Neutrophil (primary cell): ENCODE results near the gene COCH.
"Not testable (repeated sequence)": the region's sequence is repeated elsewhere in the genome, so short reads cannot be mapped to it uniquely, and the experiment has no call there.

Source experiments
- H3K27ac ChIP-seq: fragments of 200-600 bp; sonication (generic); 2 replicates; pipeline ENCODE4 v1.5.1; 2016; ENCODE audit warnings: mild to moderate bottlenecking, moderate library complexity
- H3K27me3 ChIP-seq: fragments of 200-600 bp; sonication (generic); 2 replicates; pipeline ENCODE4 v1.6.0; 2016; ENCODE audit warnings: mild to moderate bottlenecking
- H3K36me3 ChIP-seq: fragments of 200-600 bp; sonication (generic); 2 replicates; pipeline ENCODE4 v1.5.1; 2017
- H3K4me1 ChIP-seq, 2 experiments: fragments of 200-600 bp in 1 of 2; sonication (generic) in 1 of 2; 1 replicate in 1 of 2; 2 replicates in 1 of 2; pipeline versions ENCODE4 v1.5.1 to v1.6.1; 2013 to 2016; ENCODE audit warnings: low read depth in 1 of 2, low read length in 1 of 2, mild to moderate bottlenecking in 1 of 2, moderate library complexity in 1 of 2; ENCODE audit not compliant: control insufficient read depth in 1 of 2, insufficient read depth in 1 of 2
- H3K4me3 ChIP-seq, 2 experiments: fragments of 200-600 bp in 1 of 2; sonication (generic) in 1 of 2; 1 replicate in 1 of 2; 2 replicates in 1 of 2; pipeline ENCODE4 v1.5.1; 2013 to 2016; ENCODE audit warnings: low read depth in 1 of 2, low read length in 1 of 2, mild to moderate bottlenecking in 1 of 2, moderate library complexity in 1 of 2
- H3K9me3 ChIP-seq: fragments of 200-600 bp; sonication (generic); 2 replicates; pipeline ENCODE4 v1.5.1; 2016
- TF ChIP-seq, protein P1 (sequence below): fragments of 200-600 bp; sonication (generic); IDR thresholded peaks from 2 replicates; pipeline ENCODE4 v1.5.1; 2016; ENCODE audit warnings: antibody characterized with exemption

COCH gene

DNA sequence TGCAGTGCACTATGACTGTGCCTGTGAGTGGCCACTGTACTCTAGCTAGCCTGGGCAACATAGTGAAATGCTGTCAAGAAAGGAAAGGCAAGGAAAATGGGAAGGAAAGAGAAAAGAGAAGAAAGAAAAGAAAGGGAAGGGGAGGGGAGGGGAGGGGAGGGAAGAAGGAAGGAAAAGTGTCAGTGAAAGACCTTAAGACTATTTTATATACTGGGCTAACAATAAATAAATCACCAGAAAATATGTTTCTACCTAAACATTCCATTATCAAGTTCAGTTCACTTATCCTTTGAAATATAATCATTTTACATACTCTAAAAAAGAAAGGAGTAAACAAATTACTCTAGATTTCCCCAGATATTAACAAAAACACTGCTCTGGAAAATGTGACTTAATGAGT is 22.1 kb downstream of the COCH start:
- H3K9me3 ChIP-seq, result no peaks in the 10 kb centered on the region
- H3K27me3 ChIP-seq, result no peaks in the 10 kb centered on the region
- H3K4me3 ChIP-seq, result no peak overlapping the region
- TF ChIP-seq, protein P1, sequence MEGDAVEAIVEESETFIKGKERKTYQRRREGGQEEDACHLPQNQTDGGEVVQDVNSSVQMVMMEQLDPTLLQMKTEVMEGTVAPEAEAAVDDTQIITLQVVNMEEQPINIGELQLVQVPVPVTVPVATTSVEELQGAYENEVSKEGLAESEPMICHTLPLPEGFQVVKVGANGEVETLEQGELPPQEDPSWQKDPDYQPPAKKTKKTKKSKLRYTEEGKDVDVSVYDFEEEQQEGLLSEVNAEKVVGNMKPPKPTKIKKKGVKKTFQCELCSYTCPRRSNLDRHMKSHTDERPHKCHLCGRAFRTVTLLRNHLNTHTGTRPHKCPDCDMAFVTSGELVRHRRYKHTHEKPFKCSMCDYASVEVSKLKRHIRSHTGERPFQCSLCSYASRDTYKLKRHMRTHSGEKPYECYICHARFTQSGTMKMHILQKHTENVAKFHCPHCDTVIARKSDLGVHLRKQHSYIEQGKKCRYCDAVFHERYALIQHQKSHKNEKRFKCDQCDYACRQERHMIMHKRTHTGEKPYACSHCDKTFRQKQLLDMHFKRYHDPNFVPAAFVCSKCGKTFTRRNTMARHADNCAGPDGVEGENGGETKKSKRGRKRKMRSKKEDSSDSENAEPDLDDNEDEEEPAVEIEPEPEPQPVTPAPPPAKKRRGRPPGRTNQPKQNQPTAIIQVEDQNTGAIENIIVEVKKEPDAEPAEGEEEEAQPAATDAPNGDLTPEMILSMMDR, result no peak
- H3K4me1 ChIP-seq, result no peaks in the 10 kb centered on the region
- no peak overlapping the region for H3K27ac ChIP-seq
- peaks cover 41% of the 10 kb centered on the region for H3K36me3 ChIP-seq

DNA sequence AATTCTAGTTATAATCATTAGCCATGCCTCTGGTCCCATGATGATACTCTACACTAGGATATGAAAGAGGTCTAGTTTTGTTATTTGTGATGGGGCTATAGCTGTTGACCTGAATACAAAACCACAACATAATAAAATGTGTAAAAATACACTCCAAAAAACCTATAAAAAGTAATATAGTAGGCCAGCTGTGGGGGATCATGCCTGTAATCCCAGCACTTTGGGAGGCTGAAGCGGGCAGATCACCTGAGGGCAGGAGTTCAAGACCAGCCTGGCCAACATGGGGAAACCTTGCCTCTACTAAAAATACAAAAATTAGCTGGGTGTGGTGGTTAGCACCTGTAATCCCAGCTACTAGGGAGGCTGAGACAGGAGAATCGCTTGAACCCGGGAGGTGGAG is 22.8 kb downstream of the COCH start:
- H3K27me3 ChIP-seq, H3K9me3 ChIP-seq, H3K4me1 ChIP-seq, H3K27ac ChIP-seq, H3K4me3 ChIP-seq: not testable (repeated sequence)
- peaks cover 46% of the 10 kb centered on the region for H3K36me3 ChIP-seq

DNA sequence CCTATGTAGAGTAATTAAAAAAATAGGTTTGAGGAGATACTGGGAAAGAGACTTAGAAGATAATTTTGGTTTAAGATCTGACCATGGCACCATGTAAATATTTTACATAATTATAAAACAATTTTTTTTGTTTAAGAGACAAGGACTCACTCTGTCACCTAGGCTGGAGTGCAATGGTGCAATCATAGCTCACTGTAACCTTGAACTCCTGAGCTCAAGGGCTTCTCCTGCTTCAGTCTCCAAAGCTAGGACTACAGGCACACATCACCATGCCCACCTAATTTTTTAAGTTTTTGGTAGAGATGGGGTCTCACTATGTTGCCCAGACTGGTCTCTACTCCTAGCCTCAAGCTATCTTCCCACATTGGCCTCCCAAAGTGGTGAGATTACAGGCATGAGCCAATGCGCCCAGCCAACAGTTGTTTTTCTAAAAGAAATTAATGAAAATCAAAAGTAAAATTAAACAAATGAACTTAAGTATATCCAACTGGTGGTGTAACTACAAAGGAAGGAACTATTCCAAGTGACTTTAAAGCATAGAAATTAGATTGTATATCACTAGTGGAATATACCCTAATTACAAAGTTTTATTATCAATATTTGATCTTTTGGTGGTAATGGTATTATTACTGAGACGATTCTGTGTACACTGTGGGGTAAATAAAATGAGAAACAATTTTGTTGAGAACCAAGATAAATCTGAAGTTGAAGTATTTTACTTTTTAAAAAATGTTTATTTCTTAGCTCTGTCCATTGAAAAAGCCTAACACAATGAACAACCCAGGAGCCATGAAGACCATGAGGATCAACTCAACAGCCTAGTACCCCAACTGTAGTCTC is 29.1 kb downstream of the COCH start:
- TF ChIP-seq, protein P1, result no peak
- peaks cover 48% of the 10 kb centered on the region for H3K36me3 ChIP-seq

DNA sequence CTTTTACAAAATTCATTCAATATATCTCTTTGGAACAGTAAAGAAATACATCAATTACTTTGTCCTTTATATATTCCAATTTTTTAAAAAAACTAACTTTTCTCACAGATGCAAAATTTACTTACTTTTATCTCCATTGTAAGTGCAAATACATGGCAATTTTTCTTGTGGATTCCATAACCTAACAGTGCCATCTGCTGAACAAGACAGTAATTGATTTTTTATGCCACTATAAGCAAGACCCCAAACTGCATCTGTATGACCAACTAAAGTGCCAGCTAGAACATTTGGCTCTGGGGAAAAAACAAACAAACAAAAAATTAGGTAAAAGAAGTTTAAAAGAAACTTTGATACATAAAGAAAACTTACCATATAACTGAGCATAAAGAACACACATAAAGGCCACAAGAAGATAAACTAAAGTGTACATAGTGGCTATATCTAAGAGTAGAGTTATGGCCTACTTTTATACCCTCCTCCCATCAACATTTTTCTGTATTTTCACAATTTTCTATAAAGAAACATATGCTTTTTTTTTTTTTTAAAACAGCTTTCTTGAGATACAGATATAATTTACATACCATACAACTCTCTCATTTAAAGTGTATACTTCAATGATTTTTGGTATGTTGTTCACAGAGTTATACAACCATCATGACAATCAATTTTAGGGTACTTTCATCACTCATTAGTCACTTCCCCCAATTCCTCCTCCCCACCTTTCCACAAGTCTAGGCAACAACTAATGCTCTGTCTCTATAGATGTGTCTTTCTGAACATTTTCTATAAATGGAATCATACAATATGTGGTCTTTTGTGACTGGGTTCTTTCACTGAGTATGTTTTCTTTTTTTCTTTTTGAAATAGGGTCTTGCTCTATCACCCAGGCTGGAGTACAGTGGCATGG is 32.6 kb downstream of the COCH start:
- TF ChIP-seq, protein P1, result no peak
- Histone ChIP-seq H3K4me1 (no peaks in the 10 kb centered on the region), H3K27me3 (no peaks in the 10 kb centered on the region), H3K27ac (no peak overlapping the region), H3K36me3 (peaks cover 60% of the 10 kb centered on the region), H3K4me3 (no peak overlapping the region), H3K9me3 (no peaks in the 10 kb centered on the region)

More for the DNA sequence above, 29.1 kb downstream of the COCH start:
- H3K4me3 ChIP-seq, result no peak overlapping the region
- no peaks in the 10 kb centered on the region for H3K4me1 ChIP-seq
- no peaks in the 10 kb centered on the region for H3K27me3 ChIP-seq
- H3K27ac ChIP-seq, result no peak overlapping the region
- no peaks in the 10 kb centered on the region for H3K9me3 ChIP-seq

DNA sequence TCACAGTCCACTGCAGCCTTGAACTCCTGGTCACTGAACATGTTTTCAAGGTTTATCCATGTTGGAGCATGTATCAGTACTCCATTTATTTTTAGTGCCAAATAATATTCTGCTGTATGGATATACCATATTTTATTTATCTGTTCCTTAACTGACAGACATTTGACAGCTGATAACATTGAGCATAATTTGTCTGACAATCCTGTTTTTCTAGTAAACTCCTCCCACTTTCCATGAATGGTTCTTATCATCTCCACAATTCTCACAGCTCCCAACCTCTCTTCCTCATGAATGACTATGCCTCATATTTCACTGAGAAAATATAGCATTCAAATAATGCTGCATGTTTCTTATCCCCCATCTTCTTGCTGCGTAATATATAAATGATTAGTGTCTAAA is 33.3 kb downstream of the COCH start:
- H3K36me3 ChIP-seq, result peaks cover 54% of the 10 kb centered on the region
- TF ChIP-seq, protein P1, result no peak
- no peak overlapping the region for H3K27ac ChIP-seq
- no peak overlapping the region for H3K4me3 ChIP-seq
- no peaks in the 10 kb centered on the region for H3K9me3 ChIP-seq
- H3K27me3 ChIP-seq, result no peaks in the 10 kb centered on the region
- no peaks in the 10 kb centered on the region for H3K4me1 ChIP-seq

DNA sequence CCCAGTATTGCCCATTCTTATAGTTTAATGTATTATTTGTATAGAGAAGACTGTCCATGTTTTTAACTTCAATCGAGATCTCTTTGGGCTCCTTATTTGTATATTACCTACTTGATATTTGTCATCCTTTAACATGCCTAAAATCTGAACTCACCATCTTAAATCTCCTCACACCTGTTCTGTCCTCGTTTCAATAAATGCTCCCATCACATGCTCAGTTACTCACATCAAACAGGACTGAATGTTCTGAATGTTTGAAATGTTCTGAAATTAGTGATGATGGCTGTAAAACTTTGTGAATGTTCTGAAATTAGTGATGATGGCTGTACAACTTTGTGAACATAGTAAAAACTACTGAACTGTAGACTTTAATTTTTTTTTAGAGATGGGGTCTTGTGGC is 34.5 kb downstream of the COCH start:
- TF ChIP-seq, protein P1, result no peak
- Histone ChIP-seq H3K9me3 (no peaks in the 10 kb centered on the region), H3K27me3 (no peaks in the 10 kb centered on the region), H3K36me3 (peaks cover 54% of the 10 kb centered on the region), H3K27ac (no peak overlapping the region), H3K4me1 (no peaks in the 10 kb centered on the region), H3K4me3 (no peak overlapping the region)
